SH-SY5Y (cell line): ENCODE measurements around the gene NCK2.

Experiments
- GATA2 ChIP-seq: IDR thresholded peaks from 2 replicates; pipeline ENCODE4 v1.6.1; 2011; ENCODE audit warnings: mild to moderate bottlenecking, low read depth, low read length
- GATA3 ChIP-seq: IDR thresholded peaks from 2 replicates; pipeline ENCODE4 v1.6.1; 2011; ENCODE audit warnings: low read depth, mild to moderate bottlenecking, low read length, moderate library complexity

- TF ChIP-seq GATA2 (no peak), GATA3 (no peak)
These were observed 39.9 kb downstream of the NCK2 start for GRCh38 chr2:105784589-105784988.
